Left cardiac atrium (tissue), 4 donors: Measurements from ENCODE around the gene TSPEAR. TPM values are rescaled to one million over a fixed set of nuclear protein-coding genes. Genes with fewer than 3 reads are reported as not detected.
"Not testable (repeated sequence)": the region's sequence is repeated elsewhere in the genome, so short reads cannot be mapped to it uniquely, and the experiment has no call there.

Source experiments
- ATAC-seq, 2 donors: fragments of 200-7000 bp; cut with Tn5 transposase; one replicate each; pipeline ENCODE4 v1.9.1; 2020; ENCODE audit warnings: mild to moderate bottlenecking in 2 of 2, moderate library complexity in 2 of 2
- DNase-seq: peaks from one replicate; pipeline ENCODE4 v3.0.0-alpha.2; 2020
- intact Hi-C, 2 donors: fragments of 100-400 bp; cut with DNase I; formaldehyde crosslinking; loops; one replicate each; pipeline versions ENCODE4 v1.14.1 to v1.15.1; 2022 to 2023
- total RNA-seq, 2 donors: library from RNA; stranded (reverse); fragmentation: NEBNext Ultra II Directional; extraction: Animal tissue kit (Norgen Biotek cat#: 25700); gene quantifications; one replicate each; pipeline ENCODE4 v1.2.1, GENCODE V29; 2021
- donor health status: DM: no; HTN: yes; CAD: no.
- donor health status: DM: no; HTN: yes; CAD: no; lungs with severe emphysema.
- donor health status: DM: yes; HTN: yes; CAD: no.
- donor health status: Dilated cardiomyopathy.

Gene TSPEAR
- total RNA-seq, 2 donors from 2014 or later, result 0.39 to 1.6 TPM

DNA sequence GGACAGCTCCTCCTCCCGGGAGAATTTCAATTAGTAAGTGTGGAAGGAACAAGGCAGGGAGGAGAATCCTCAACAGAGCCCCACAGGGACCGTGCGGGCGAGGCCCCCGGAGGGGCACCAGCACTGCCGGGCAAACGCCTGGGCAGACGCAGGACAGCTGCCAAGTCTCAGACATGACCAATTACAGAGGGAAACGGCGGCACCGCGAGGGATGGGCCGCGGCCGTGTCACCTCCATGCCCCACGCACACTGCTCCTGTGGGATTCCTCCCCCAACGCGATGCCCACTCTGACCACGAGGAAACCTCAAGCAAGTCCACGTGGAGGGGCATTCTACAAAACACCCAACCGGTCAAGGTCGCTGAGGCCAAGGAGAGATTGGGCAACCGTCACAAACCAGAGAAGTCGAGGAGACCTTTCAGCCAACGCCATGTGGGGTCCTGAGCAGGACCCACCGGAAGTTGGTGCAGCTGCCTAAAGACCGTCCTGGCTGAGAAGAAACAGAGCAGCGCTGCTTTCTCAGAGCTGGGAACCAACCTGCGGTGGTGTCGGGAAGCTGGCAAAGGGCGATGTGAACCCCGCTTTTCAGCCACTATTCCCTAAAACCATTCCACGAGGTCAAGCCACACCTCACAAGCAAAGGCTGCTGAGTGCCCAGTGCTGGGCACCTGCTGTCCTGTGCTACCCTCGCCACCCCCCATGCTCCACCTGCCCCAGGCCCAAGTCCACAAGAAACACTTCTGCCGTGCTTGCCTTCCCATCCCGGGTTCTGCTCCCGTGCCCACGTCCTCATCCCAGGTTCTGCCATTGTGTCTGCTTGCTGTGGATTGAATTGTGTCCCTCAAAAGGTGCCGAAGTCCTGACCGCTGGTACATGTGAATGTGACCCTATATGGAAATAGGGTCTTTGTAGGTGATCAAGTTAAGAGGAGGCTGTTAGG, 139.3 kb downstream of the TSPEAR start:
- DNase-seq (no peak), ATAC-seq (no peak)
- intact Hi-C loops, result no loop called here

GRCh38 chr21:44571296-44571695, 140.1 kb downstream of the TSPEAR start:
- intact Hi-C loops, result no loop called here
- DNase-seq, result no peak
- no peak for ATAC-seq

- no peak for DNase-seq
Measured at GRCh38 chr21:44569861-44570517, 141.4 kb downstream of the TSPEAR start.

DNA sequence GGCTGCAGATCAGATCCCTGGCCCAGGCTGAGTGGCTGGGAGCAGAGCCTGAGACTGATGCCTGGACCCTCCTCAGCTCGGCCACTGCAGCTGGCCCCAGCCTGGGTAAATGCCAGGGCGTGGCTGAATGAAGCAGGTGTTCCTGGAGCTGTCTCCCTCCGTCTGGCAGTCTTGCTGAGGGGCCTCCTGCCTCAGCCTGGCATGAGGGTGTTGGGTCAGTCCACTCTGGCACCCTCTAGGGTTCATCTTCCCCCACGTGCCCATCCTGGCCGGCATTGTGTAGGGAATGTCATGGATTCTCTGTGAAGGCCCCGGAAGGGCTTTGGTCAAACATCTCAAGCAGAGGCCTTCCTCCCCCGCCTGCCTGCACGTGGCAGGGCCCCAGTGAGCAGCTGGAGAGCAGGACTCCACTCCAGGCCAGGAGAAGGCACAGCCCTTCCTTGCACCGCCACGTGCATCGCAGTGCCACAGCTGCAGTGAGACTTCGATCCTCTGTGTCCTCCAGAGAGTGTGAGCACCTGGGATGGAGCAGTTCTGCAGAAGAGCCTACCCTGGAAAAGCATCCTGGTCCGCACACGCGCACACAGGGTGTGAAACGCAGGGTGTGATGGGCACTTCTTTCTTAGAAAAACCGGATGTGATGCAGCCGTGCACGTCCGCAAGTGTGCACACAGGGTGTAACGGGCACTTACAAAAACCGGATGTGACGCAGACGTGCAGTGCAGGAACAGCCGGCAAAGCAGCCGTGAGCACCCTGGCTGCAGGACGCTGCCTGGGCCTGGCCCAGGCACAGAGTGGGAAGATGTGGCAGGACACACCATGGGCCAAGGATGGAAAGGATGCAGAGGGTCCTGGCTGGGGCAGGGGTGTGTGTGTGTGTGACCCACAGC, 142.5 kb downstream of the TSPEAR start:
- ATAC-seq (no peak), DNase-seq (no peak)
- intact Hi-C loops, result no loop called here

More at GRCh38 chr21:44569861-44570517, 141.4 kb downstream of the TSPEAR start:
- intact Hi-C loops, result no loop called here
- ATAC-seq, result no peak

DNA sequence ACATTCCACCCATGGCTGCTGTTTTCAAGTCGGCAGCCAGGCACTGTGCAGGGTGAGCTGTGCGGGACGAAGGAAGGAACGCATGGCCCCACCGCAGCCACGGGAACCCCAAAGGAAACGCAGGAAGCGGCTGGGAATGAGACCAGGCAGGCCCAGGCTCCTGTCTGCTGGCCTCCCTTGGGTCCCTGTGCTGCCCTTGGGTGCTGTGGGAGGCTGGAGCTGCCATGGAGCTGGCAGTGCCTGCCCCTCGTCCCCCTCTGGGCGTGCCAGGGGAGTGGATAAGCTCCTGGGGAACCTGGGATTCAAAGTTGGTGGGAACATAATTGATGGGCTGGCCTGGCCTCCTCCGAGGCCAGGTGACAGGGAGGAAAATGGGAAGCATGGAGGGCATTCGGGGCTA, 143.1 kb downstream of the TSPEAR start:
- DNase-seq (no peak), ATAC-seq (no peak)
- intact Hi-C loops, result no loop called here

- no peak for DNase-seq
- intact Hi-C loops, result no loop called here
- ATAC-seq, result no peak
Measured at GRCh38 chr21:44567481-44568171, 143.7 kb downstream of the TSPEAR start.

DNA sequence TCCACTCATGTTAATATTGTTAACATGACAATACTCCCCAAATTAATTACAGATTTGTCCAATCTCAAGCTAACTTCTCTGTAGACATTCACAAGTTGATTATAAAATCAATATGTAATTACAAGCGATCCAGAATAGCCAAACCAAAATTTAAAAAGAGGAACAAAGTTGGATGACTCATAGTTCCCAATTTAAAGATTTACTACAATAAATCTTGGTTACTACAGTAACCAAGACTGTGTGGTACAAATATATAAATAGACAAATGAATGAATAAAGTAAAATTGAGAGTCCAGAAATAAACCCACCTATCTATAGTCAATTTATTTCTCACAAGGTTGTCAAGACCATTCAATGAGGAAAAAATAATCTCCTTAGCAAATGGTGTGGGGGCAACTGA, 145.0 kb downstream of the TSPEAR start:
- DNase-seq (no peak), ATAC-seq (no peak)
- intact Hi-C loops, result no loop called here

GRCh38 chr21:44564886-44565598, 146.3 kb downstream of the TSPEAR start:
- DNase-seq, result no peak
- no peak for ATAC-seq
- intact Hi-C loops, result no loop called here

DNA sequence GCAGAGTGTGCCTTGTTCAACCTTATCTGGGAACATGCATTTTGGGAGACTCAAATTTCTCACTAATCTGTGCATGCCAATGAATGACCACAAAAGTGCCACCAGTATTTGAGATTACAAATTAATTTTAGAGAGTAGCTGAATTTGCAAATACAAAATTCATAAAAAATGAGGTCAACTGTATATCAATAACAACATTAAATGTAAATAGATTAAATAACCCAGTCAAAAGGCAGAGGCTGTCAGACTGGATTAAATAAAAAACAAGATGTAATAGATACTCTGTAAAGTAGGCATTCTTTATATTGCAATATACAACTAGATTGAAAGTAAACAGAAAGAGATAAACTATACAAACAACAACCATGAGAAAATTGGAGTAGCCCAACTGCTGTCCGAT, 147.3 kb downstream of the TSPEAR start:
- intact Hi-C loops, result no loop called here
- no peak for ATAC-seq
- DNase-seq, result no peak

DNA sequence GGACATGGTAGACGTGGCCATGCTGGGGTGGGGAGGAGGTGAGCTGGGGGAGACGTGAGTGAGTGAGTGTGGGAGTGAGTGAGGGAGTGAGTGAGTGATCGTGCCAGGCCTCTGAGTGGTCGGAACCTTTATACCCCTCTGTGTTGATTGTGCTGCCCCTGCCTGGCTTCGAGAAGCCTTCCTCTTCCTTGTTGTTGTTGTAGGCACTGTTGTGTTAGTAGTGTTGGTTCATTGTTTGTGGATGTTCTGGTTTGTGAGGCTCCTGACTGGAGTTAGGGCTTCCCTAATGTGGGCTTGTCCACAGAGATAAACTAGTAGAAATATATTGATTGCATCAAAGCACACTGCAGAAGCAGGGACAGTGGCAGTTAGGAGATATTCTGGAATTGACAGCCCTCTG, 152.7 kb downstream of the TSPEAR start, which contains the start of gene KRTAP10-3:
Gene KRTAP10-3, minus strand, starts transcription at position 101 of the 400 bp plus-strand sequence. Its CDS starts 80 bp downstream, at position 21.
- intact Hi-C loops, result no loop called here
- no peak for ATAC-seq
- DNase-seq, result no peak

DNA sequence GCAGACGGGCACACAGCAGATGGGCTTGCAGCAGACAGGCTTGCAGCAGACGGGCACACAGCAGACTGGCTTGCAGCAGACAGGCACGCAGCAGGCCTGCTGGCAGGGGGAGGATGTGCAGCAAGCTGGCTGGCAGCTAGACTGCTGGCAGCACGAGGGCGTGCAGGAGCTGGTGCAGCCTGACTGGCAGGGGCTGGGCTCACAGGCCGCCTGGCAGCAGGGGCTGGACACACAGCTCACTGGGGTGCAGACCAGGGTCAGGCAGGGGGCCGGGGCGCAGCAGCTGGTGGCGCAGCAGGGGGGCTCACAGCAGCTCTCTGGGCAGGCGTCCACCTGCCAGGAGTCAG, 153.1 kb downstream of the TSPEAR start:
- ATAC-seq, DNase-seq, intact Hi-C loops: not testable (repeated sequence)

- DNase-seq (no peak), ATAC-seq (no peak)
- intact Hi-C loops, result no loop called here
Measured at GRCh38 chr21:44557491-44558328, 153.7 kb downstream of the TSPEAR start.

DNA sequence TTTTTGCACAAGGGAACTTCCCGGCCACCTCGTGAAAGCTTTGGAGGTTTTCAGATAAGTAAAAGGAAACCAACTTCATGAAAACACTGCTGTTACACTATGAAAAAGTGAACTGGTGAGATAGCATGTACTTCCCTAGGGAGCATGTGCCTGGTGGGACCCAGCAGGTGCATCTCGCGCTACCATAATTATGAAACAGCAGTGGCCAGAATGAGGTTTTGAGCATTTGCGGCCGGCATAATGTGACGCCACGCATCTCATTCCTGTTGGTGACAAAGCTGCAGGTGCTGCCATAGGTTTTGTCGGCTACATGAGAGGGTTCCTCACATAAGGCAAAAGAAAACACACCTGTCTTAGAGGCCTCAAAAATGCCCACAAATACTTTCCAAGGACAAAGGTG, 154.5 kb downstream of the TSPEAR start:
- ATAC-seq, result no peak
- intact Hi-C loops, result no loop called here
- DNase-seq, result no peak

DNA sequence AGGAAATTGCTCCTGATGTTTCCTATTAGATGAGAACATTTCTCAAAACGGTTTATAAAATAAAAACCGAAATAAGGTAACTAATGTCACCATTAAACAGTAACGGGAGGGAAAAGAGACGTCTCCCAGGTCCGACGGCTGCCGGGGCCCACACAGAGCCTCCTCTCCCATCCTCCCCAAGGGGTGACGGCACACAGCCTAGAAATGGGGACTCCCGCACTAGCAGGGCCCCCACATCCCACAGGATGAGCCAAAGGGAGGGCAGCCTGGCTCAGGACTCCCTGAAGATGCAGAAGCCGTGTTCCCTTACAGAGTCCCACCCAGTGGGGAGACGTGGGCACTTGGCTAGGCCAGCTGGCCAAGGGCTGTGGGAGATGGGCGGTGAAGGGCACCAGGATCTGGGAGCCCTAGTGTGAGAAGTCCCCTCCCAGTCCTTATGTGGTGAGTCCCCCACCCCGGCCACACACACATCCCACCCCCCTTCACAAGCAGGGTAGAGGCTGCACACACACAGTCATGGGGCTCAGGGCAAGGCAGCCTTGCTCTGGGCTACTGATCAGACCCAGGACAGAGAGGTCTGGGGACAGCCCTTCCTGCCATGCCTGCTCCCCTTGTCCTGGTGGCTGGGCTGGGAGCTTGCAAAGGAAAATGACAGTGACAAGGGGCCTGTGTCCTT, 156.0 kb downstream of the TSPEAR start:
- no peak for DNase-seq
- no peak for ATAC-seq
- intact Hi-C loops, result no loop called here

- intact Hi-C loops, result no loop called here
- DNase-seq, result no peak
Measured at GRCh38 chr21:44552681-44553080, 158.7 kb downstream of the TSPEAR start.

GRCh38 chr21:44552136-44552535, 159.2 kb downstream of the TSPEAR start:
- no peak for ATAC-seq
- intact Hi-C loops, result no loop called here
- DNase-seq, result no peak

More at GRCh38 chr21:44552681-44553080, 158.7 kb downstream of the TSPEAR start:
- no peak for ATAC-seq
